ENCODE data around the gene ZNF280D. TPM values are rescaled to one million over a fixed set of nuclear protein-coding genes. Genes with fewer than 3 reads are reported as not detected.

The ZNF280D gene
- total and polyA plus RNA-seq, 2 of the 4 experiments (the other 2 are of a cell fraction): 8.3 to 21.0 TPM

DNA sequence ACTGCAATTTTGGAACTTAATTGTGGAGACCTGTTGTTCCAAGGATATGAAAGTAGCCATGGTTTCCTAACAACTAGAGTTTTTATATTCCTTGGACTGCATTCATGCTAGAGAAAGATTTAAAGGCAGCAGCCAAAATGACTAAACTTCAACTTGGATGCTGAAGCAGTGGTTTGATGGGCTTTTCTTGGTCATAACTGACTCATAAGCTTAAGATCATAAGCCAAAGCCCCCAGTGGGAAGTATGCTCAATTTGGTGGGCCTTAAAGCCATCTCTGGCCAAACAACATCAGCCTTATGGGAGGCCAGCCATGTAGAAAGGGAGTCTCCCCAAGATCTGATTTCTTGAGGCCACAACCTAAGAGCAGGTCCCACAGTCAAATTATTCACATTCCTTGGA, 80.2 kb downstream of the ZNF280D start:
- TF ChIP-seq CHD1 (IDR thresholded peaks at IDR 0.05; ENCODE audit: low read depth, low read length): no peak
- TF ChIP-seq NFE2L2 (IDR thresholded peaks at IDR 0.05; ENCODE audit: low read depth, low read length): no peak
- no peak for TF ChIP-seq RCOR1 (IDR thresholded peaks at IDR 0.05; ENCODE audit: insufficient replicate concordance, low read length)
- no peak for TF ChIP-seq BHLHE40 (IDR thresholded peaks at IDR 0.05; ENCODE audit: low read depth, low read length)
- TF ChIP-seq FOS (IDR thresholded peaks at IDR 0.05; ENCODE audit: low read depth, low read length): no peak
- no peak for TF ChIP-seq POLR2A (IDR thresholded peaks at IDR 0.05; ENCODE audit: low read depth, low read length)
- no peak for TF ChIP-seq MAFK (IDR thresholded peaks at IDR 0.05; ENCODE audit: low read depth, low read length)
- TF ChIP-seq, protein P1, sequence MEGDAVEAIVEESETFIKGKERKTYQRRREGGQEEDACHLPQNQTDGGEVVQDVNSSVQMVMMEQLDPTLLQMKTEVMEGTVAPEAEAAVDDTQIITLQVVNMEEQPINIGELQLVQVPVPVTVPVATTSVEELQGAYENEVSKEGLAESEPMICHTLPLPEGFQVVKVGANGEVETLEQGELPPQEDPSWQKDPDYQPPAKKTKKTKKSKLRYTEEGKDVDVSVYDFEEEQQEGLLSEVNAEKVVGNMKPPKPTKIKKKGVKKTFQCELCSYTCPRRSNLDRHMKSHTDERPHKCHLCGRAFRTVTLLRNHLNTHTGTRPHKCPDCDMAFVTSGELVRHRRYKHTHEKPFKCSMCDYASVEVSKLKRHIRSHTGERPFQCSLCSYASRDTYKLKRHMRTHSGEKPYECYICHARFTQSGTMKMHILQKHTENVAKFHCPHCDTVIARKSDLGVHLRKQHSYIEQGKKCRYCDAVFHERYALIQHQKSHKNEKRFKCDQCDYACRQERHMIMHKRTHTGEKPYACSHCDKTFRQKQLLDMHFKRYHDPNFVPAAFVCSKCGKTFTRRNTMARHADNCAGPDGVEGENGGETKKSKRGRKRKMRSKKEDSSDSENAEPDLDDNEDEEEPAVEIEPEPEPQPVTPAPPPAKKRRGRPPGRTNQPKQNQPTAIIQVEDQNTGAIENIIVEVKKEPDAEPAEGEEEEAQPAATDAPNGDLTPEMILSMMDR (conservative IDR thresholded peaks at IDR 0.05; ENCODE audit: low read depth, low read length): no peak
- TF ChIP-seq MAZ (IDR thresholded peaks at IDR 0.05; ENCODE audit: borderline replicate concordance, low read depth, low read length): no peak
- TF ChIP-seq, protein P2, sequence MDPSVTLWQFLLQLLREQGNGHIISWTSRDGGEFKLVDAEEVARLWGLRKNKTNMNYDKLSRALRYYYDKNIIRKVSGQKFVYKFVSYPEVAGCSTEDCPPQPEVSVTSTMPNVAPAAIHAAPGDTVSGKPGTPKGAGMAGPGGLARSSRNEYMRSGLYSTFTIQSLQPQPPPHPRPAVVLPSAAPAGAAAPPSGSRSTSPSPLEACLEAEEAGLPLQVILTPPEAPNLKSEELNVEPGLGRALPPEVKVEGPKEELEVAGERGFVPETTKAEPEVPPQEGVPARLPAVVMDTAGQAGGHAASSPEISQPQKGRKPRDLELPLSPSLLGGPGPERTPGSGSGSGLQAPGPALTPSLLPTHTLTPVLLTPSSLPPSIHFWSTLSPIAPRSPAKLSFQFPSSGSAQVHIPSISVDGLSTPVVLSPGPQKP (IDR thresholded peaks at IDR 0.05; ENCODE audit: borderline replicate concordance, low read depth, low read length): no peak
- Histone ChIP-seq H3K27me3 (ENCODE audit: control insufficient read depth, insufficient read depth, low read length) (no peaks in the 10 kb centered on the region), H3K79me1 (ENCODE audit: low read depth in 1 of 2, low read length in 2 of 2) (no peaks in the 10 kb centered on the region; a peak in 1 of 4 replicates), H2AK9ac (replicated peaks; ENCODE audit: low read depth, low read length, poor library complexity) (no peak overlapping the region), H2BK20ac (ENCODE audit: low read depth, low read length) (no peak overlapping the region), H4K5ac (ENCODE audit: low read depth, low read length) (no peak overlapping the region), H3K4me1 (ENCODE audit: control insufficient read depth, insufficient read depth, low read length) (no peaks in the 10 kb centered on the region), H3K9me3 (ENCODE audit: control insufficient read depth, insufficient read depth, low read length) (no peaks in the 10 kb centered on the region), H3K18ac (ENCODE audit: low read depth, low read length) (no peak overlapping the region), H3K9me1 (ENCODE audit: insufficient read depth, low read length) (no peaks in the 10 kb centered on the region), H3K23ac (ENCODE audit: low read depth, low read length) (no peak overlapping the region), H3K14ac (replicated peaks; ENCODE audit: low read depth, low read length) (no peak overlapping the region), H4K91ac (ENCODE audit: insufficient read depth, low read depth, low read length) (no peak overlapping the region), H4K8ac (ENCODE audit: low read depth in 2 of 2, low read length in 2 of 2) (no peak overlapping the region), H3K4me2 (ENCODE audit: low read depth, low read length) (no peak overlapping the region), H3K9ac (ENCODE audit: low read depth, low read length) (no peak overlapping the region), H2AK5ac (ENCODE audit: low read depth, low read length) (no peak overlapping the region), H2BK120ac (ENCODE audit: low read depth, low read length) (no peak overlapping the region), H3K36me3 (ENCODE audit: control insufficient read depth, insufficient read depth, low read length) (peaks cover 6% of the 10 kb centered on the region), H3K4me3 (ENCODE audit: insufficient read depth, low read depth, low read length) (no peak overlapping the region), H3K56ac (ENCODE audit: extremely low read depth, insufficient read depth, low read length) (no peak overlapping the region), H2AFZ (replicated peaks; ENCODE audit: low read length, poor library complexity) (no peak overlapping the region), H2BK5ac (ENCODE audit: low read depth, low read length, poor library complexity, severe bottlenecking) (no peak overlapping the region), H4K20me1 (ENCODE audit: insufficient read depth, low read length) (no peaks in the 10 kb centered on the region), H3K4ac (ENCODE audit: low read depth, low read length) (no peak overlapping the region), H3K27ac (ENCODE audit: insufficient read depth, low read length) (no peak overlapping the region), H2BK15ac (ENCODE audit: low read depth, low read length) (no peak overlapping the region)
- in situ Hi-C loops (cut with MboI; ENCODE audit: low sequenced_read_pairs) (no loop called here), dilution Hi-C loops (cut with HindIII; ENCODE audit: low sequenced_read_pairs, unreplicated experiment) (no loop called here), intact Hi-C loops (cut with micrococcal nuclease) (no loop called here)
- ATAC-seq (ENCODE audit: low read depth) (no peak), DNase-seq (no peak)
- ChIA-PET POLR2A (ENCODE audit: unreplicated experiment) (no interaction called here), CTCF (no interaction called here)
- no TSS peak for BruUV-seq (replicated peaks)
